HFF-Myc (cell line): ENCODE results near the gene DNMT3B.
"Not testable (repeated sequence)": the region's sequence is repeated elsewhere in the genome, so short reads cannot be mapped to it uniquely, and the experiment has no call there.

Experiments used
- DNase-seq: peaks from one replicate; pipeline ENCODE4 v3.0.0-alpha.2; 2011; ENCODE audit warnings: low read depth; ENCODE audit errors: extremely low read depth
- H3K4me3 ChIP-seq: replicated peaks from 2 replicates; pipeline ENCODE4 v1.5.1; 2011; ENCODE audit warnings: low read depth, mild to moderate bottlenecking, control low read depth, low read length
- TF ChIP-seq, protein P1 (sequence below): IDR thresholded peaks from 2 replicates; pipeline ENCODE4 v1.5.1; 2012; ENCODE audit warnings: mild to moderate bottlenecking, low read depth, low read length, control low read depth; ENCODE audit errors: missing control alignments

The DNMT3B gene

DNA sequence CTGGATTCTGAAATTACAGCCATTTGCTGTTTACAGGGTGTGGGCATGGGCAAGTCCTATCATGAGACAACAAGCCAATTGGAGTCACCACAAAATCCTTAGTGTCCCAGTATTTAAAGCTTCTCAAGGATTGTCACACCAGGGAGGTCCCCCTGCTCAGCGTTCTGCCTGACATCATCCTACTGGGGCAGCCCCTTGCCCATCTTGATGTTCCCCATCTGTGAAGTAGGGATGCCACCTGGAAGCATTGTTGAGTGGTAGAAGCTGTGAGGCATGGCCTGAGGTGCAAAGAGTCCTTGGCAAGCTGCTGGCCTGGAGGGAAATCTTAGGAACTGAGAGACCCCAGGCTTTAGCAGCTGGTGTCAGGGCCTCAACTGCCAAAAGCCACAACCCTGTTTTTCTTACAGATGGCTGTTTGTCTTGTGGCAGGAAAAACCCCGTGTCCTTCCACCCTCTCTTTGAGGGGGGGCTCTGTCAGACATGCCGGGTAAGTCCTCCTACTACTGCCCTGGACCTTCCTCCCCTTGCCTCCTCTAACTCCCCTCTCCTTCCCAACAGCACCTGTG, 34.3 kb downstream of the DNMT3B start:
- no peak overlapping the region for H3K4me3 ChIP-seq
- DNase-seq = no peak
- TF ChIP-seq, protein P1, sequence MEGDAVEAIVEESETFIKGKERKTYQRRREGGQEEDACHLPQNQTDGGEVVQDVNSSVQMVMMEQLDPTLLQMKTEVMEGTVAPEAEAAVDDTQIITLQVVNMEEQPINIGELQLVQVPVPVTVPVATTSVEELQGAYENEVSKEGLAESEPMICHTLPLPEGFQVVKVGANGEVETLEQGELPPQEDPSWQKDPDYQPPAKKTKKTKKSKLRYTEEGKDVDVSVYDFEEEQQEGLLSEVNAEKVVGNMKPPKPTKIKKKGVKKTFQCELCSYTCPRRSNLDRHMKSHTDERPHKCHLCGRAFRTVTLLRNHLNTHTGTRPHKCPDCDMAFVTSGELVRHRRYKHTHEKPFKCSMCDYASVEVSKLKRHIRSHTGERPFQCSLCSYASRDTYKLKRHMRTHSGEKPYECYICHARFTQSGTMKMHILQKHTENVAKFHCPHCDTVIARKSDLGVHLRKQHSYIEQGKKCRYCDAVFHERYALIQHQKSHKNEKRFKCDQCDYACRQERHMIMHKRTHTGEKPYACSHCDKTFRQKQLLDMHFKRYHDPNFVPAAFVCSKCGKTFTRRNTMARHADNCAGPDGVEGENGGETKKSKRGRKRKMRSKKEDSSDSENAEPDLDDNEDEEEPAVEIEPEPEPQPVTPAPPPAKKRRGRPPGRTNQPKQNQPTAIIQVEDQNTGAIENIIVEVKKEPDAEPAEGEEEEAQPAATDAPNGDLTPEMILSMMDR = no peak

DNA sequence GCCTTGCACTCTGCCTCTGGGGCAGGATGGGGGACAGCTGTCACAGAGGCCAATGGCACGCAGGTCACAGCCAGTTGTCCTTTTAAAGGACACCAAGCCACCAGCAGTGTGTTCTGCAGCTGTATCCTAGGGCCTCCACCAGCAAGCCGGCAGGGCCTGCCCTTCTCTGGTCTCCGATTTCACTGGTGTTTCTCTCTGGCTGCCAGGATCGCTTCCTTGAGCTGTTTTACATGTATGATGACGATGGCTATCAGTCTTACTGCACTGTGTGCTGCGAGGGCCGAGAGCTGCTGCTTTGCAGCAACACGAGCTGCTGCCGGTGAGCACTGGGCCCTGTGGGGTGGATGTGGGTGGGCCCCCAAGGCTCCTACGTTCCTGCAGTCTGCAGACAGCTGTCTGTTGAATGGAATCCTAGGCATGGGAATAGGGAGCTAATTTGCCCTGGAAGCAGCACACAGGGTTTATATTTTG, 34.8 kb downstream of the DNMT3B start:
- no peak for DNase-seq
- H3K4me3 ChIP-seq = no peak overlapping the region
- TF ChIP-seq, protein P1 = no peak

DNA sequence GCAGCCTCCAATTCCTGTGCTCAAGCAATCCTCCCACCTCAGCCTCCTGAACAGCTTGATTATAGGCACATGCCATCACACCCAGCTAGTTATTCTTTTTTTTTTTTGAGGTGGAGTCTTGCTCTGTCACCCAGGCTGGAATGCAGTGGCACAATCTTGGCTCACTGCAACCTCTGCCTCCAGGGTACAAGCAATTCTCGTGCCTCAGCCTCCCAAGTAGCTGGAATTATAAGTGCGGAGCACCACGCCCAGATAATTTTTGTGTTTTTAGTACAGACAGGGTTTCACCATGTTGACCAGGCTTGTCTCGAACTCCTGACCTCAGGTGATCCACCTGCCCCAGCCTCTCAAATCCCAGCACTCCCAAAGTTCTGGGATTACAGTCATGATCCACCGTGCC, 35.4 kb downstream of the DNMT3B start:
- H3K4me3 ChIP-seq, DNase-seq: not testable (repeated sequence)

DNA sequence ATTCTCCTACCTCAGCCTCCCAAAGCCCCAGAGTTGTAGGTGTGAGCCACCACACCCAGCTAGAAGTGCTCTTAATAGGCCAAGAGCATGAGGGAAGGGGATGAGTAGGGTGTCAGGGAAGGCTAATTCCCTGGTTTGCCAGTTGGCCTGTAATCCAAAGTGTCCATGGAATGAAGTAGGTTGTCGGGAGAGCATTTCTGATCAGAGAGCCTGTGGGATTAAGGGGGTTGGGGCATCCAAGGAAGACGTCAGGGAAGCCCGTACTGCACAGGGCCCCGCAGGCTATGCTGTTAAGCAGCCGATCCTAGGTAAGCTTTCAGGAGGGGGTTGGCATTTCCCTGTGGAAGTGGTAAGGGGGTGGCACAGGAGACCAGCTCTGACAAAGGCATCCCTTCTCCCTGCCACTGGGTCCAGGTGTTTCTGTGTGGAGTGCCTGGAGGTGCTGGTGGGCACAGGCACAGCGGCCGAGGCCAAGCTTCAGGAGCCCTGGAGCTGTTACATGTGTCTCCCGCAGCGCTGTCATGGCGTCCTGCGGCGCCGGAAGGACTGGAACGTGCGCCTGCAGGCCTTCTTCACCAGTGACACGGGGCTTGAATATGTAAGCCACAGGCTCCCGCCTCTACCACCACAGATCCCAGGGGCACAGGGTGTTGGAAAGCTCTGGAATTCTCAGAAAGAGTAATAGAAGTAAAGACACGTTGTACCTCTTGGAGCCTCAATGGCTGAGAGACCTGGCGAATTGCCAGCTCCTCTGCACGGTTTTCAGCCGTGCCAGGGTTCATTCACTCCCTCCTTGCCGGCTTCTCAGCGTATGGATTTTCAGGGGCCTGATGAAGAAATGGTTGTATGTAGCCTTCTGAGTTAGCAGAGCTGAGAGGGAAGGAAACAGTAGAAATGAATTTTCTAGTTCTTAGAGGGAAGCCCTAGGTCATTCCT, 36.1 kb downstream of the DNMT3B start:
- TF ChIP-seq, protein P1 = no peak
- H3K4me3 ChIP-seq = no peak overlapping the region
- no peak for DNase-seq

DNA sequence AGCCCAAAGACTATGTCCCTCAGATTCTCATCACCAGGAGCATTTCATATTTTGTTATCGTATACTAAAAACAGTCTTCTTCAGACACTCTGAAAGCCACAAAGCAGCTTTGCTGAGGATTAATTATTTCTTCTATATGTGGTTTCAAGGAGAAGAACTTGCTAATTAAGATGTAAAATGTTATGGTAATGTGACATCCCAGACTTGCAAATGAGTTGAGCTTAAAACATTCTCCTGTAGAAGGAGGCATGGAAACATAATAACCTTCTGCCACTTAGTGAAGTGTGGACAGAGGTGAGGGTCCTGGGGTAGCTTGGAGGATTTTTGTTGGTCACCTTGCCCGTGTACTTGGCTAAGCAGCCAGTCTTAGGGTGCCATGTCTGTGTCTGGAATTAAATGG, 40.9 kb downstream of the DNMT3B start:
- DNase-seq = no peak
- TF ChIP-seq, protein P1 = no peak
- H3K4me3 ChIP-seq = no peak overlapping the region

DNA sequence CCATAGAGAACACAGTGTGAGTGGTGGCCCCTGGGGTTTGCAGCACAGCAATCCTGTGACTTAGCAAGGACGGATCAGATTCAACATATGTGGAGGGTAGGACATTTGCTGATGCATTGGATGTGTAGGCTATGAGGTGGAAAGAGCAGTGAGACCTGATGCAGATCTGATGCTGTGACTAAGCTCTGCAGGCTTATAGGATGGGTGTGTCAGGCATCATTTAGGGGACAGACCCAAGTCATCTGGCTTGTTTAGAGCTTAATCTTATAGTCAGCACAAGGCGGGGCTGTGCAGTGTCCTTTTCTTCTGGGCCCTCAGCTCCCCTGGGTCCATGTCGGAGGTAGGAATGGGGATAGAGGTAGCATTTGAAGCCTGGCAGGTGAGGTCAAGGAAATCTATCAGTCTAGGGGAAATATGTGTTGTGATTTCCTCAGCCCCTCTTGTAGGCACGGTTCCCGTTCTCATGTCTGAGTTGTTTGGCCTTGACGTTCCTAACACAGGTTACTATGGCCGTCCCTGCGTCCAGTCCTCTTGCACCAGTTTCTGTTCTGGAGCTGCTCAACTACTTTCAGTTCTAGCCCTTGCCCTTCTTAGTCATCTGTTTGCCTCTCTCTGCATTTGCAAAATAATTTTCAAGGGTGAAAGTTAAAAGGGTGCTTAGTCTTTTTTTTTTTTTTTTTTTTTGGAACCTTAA, 42.0 kb downstream of the DNMT3B start:
- DNase-seq = no peak
- TF ChIP-seq, protein P1 = no peak
- no peak overlapping the region for H3K4me3 ChIP-seq

DNA sequence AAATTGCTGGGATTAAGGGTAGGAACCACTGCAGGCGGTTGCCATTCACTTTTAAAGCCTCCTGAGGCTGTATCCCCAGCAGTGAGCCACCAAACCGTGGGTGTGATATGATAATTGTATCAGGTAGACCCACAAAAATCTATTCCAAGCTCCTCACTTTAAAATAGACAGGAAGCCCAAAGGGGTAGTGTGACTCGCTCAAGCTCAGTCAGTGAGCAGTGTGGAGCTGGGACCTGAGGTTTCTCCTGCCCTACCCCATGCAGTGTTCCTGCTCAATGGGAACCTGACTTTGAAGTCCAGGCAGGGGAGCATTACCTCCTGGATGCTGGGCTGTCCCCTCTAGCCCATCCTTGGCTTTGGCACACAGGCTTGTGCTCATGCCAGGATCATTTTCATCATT, 42.6 kb downstream of the DNMT3B start:
- no peak overlapping the region for H3K4me3 ChIP-seq
- no peak for DNase-seq
- TF ChIP-seq, protein P1 = no peak
